ENCODE measurements around the gene TRAF5.

- TF ChIP-seq CTCF (IDR thresholded peaks at IDR 0.05) (no peak), POLR2A (IDR thresholded peaks at IDR 0.05) (peak in 3 of 4 donors; percentile 43 to 92 (median 80))
Observed at GRCh38 chr1:211382714-211383480, 56.3 kb downstream of the TRAF5 start.
